PFSK-1 (cell line): ENCODE data around the gene NDUFA13. TPM values are rescaled to one million over a fixed set of nuclear protein-coding genes. Genes with fewer than 3 reads are reported as not detected.
A peak's percentile ranks its signal among the peaks of the same experiment; 100 is the strongest.

Source experiments
- FOXP2 ChIP-seq: optimal IDR thresholded peaks from 2 replicates; pipeline ENCODE3; 2011; ENCODE audit warnings: borderline replicate concordance, control low read depth, inconsistent platforms; ENCODE audit not compliant: insufficient read depth; ENCODE audit errors: extremely low read length, extremely low read depth
- POLR2AphosphoS5 ChIP-seq: IDR thresholded peaks from 2 replicates; pipeline ENCODE4 v1.6.1; 2012; ENCODE audit warnings: low read depth, mild to moderate bottlenecking, control low read depth, low read length, moderate library complexity
- REST ChIP-seq, 2 experiments: IDR thresholded peaks; 2 replicates each; pipeline versions ENCODE4 v1.6.1 to v1.8.0; 2011 to 2012; ENCODE audit warnings: low read depth in 2 of 2, low read length in 2 of 2, control low read depth in 1 of 2, inconsistent platforms in 1 of 2, mild to moderate bottlenecking in 1 of 2, moderate library complexity in 1 of 2; ENCODE audit not compliant: insufficient read depth in 1 of 2
- SIN3A ChIP-seq: IDR thresholded peaks from 2 replicates; pipeline ENCODE4 v1.6.1; 2012; ENCODE audit warnings: mild to moderate bottlenecking, low read length, moderate library complexity, borderline replicate concordance; ENCODE audit not compliant: insufficient read depth
- TAF1 ChIP-seq: IDR thresholded peaks from 2 replicates; pipeline ENCODE4 v1.6.1; 2012; ENCODE audit warnings: low read length, control low read depth, borderline replicate concordance; ENCODE audit not compliant: insufficient read depth
- polyA plus RNA-seq: library from polyadenylated mRNA; unstranded; fragments of >200 nt; gene quantifications from one replicate; pipeline ENCODE4 v1.2.1, GENCODE V29; 2012; ENCODE audit warnings: low read depth, missing spikeins; ENCODE audit not compliant: insufficient read length

Gene NDUFA13
- polyA plus RNA-seq = 653 TPM

- TF ChIP-seq SIN3A (peak; percentile 83; the same call in 1 of the 2 replicates), FOXP2 (peak; percentile 83), REST (IDR thresholded peaks at IDR 0.05; ENCODE audit: insufficient read depth in 1 of 2, low read depth in 2 of 2, low read length in 2 of 2) (peak in 1 of 2 experiments; percentile 42; a peak in 1 of 4 replicates), TAF1 (peak; percentile 97), POLR2AphosphoS5 (peak; percentile 89)
Observed at GRCh38 chr19:19515642-19516519, at the start of gene NDUFA13. TSS of gene NDUFA13 (plus strand) at chr19:19516225. CDS start at chr19:19516239, 14 bp downstream.

- TF ChIP-seq REST (IDR thresholded peaks at IDR 0.05; ENCODE audit: insufficient read depth in 1 of 2, low read depth in 2 of 2, low read length in 2 of 2) (no peak), SIN3A (no peak), POLR2AphosphoS5 (no peak), TAF1 (no peak), FOXP2 (no peak)
Observed at GRCh38 chr19:19468424-19469050, 47.5 kb upstream of the NDUFA13 start.

- TF ChIP-seq TAF1 (no peak), FOXP2 (no peak), SIN3A (no peak), REST (IDR thresholded peaks at IDR 0.05; ENCODE audit: insufficient read depth in 1 of 2, low read depth in 2 of 2, low read length in 2 of 2) (no peak), POLR2AphosphoS5 (no peak)
Observed at GRCh38 chr19:19470579-19470978, 45.4 kb upstream of the NDUFA13 start.

GRCh38 chr19:19471682-19472081 lies 44.3 kb upstream of the NDUFA13 start:
- no peak for TF ChIP-seq POLR2AphosphoS5

- TF ChIP-seq POLR2AphosphoS5 (no peak), SIN3A (no peak), TAF1 (no peak), FOXP2 (no peak), REST (IDR thresholded peaks at IDR 0.05; ENCODE audit: insufficient read depth in 1 of 2, low read depth in 2 of 2, low read length in 2 of 2) (no peak)
Observed at GRCh38 chr19:19475015-19475765, 40.8 kb upstream of the NDUFA13 start.
